CD4-positive, alpha-beta T cell treated with Interleukin-6 at 100 ng/mL for 8 hours (primary cell): Measurements from ENCODE around the gene FAM174B.

Experiments
- DNase-seq: peaks from one replicate; pipeline ENCODE4 v3.0.0-alpha.2; 2020; ENCODE audit warnings: mixed read lengths, low spot score

Gene FAM174B

GRCh38 chr15:92655178-92655995 is at the start of gene FAM174B:
Gene FAM174B (minus strand): TSS chr15:92655775.
- no peak for DNase-seq

DNA sequence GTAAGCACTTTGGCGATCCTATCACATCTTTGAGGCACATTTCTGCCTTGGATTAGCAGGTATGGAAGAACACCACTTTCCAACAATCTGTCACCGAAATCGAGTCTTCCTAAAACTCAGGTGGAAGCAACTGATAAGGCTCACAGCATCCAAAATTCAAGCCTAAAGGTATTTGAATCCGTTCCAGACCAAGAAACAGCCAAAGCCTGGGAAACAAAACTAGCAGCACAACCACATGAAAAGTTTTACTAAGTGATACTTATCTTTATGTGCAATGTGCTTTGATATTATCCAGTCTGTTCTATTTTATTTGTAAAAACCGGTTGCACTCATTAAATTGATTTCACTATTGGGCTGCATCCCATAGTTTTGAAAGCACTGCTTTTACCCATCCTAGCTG is 40.5 kb upstream of the FAM174B start:
- DNase-seq = no peak

GRCh38 chr15:92693691-92694331 is 38.2 kb upstream of the FAM174B start:
- no peak for DNase-seq

DNA sequence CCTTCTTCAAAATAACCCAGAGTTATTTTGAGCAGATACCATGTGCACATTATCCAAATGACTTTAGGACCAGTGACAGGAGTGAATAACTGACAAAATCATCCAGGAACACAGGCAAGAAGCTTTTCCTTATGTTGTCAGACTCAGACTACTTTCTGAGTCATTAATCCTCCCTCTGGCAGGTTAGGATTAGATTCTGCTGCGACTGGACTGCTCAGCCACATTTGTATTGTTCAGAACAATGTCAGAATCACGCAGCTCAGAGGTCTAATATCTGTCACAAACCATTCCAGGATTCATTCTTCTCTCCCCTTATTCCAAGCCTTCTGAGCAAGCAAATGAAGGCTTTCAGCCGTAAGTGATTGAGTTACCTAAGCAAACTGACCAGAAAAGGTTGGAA is 34.8 kb upstream of the FAM174B start:
- DNase-seq = no peak

- no peak for DNase-seq
Observed at GRCh38 chr15:92687746-92688145, 32.2 kb upstream of the FAM174B start.

DNA sequence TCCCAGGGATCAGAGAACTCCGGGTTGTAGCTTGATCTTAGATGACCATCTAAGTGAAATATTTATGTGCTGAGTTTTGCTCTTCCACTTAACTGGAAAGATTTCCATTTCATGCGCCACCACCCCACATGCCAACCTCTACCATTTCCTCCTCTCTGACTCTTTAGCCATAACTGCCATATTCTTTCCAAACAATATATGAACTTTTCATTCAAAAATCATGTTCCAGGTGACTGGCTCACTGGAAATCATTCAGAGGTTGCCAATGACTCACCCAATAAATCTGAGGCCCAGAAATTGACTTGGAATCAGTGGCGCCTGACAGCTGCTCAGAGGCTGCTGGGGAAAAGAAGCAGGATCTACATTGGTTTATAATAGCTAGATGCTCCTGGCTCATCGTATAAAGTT is 31.6 kb upstream of the FAM174B start:
- DNase-seq = no peak

- DNase-seq = no peak
Observed at GRCh38 chr15:92683511-92683834, 27.9 kb upstream of the FAM174B start.

DNA sequence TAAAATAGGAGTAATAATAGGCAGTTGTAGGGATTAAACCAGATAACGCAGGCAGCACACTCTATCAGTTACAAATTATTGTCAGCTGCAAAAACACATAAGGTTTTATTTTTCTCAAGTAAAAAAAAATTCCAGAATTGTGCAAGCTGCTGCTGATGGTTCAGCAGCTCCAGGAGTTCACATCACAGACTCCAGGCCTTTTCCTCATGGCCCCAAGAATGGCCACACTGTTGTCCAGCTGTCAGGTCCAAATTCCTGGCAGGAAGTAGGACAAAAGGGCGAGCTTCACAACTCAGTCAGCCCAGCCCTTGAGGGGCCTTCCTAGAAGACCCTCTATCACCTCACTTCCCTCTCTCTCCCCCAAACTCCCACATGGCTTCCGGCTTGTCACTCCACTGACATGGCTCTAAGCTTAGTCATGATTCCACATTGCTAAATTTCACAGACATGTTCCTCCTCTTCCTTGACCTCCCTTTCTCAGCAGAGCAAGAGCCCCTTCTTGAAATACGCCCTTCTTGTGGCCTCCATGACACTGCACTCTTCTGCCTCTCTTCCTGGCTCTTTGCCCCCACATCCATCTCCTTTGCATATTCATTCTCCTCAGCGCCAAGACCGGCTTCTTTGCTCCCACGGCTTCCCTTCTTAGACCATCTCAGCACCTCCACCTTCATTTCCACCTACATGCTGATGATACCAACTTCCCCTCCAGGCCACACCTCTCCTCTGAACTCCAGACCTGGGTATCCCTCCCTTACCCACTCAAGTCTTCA is 27.4 kb upstream of the FAM174B start:
- no peak for DNase-seq

- no peak for DNase-seq
Observed at GRCh38 chr15:92681141-92681631, 25.6 kb upstream of the FAM174B start.

DNA sequence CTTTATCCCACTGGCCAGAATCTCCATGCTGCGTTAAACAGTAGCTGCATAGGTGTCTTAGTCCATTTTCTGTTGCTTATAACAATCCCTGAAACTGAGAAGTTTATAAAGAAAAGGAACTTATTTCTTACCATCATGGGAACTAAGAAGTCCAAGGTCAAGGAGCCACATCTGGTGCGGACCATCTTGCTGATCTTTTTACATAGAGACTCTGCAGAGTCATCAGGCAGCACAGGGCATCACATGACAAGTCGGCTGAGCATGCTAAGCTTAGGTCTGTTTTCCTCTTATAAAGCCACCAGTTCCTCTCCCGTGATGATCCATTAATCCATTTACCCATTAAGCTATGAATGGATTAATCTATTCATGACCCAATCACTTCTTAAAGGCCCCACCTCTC is 22.4 kb upstream of the FAM174B start:
- no peak for DNase-seq

GRCh38 chr15:92676561-92676960 is 21.0 kb upstream of the FAM174B start:
- DNase-seq = no peak

GRCh38 chr15:92675485-92675884 is 19.9 kb upstream of the FAM174B start:
- DNase-seq = no peak

DNA sequence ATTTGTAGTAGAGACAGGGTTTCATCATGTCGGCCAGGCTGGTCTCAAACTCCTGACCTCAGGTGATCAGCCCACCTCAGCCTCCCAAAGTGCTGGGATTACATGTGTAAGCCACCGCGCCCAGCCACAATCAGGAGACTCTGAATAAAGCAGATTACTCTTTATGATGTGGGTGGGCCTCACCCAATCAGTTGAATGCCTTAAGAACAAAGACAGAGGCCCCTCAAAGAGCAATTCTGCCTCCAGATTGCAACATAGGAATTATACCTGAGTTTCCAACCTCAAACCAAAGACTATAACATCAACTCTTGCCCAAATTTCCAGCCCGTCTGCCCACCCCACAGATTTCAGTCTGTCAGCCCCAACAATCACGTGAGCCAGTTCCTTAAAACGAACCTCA is 18.8 kb upstream of the FAM174B start:
- no peak for DNase-seq

GRCh38 chr15:92672102-92672501 is 16.5 kb upstream of the FAM174B start:
- no peak for DNase-seq

DNA sequence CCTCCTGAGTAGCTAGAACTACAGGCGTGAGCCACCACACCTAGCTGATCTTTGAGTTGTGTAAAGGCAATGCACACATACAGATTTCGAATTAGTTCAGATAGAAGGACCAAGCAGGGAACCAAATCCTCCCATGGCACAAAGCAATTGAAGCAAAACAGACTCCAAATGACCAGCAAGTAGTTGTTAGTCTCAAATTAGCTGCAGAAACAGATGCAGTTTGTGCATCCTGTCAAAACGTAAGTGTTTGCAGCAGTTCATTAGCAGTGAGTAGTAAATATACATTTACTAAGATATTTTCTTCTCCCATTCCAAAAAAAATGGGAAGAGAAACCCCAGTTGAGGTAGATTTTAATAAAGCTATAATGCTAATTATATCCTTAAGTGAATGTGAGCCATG is 15.8 kb upstream of the FAM174B start:
- DNase-seq = no peak

- no peak for DNase-seq
Observed at GRCh38 chr15:92670621-92671020, 15.0 kb upstream of the FAM174B start.

DNA sequence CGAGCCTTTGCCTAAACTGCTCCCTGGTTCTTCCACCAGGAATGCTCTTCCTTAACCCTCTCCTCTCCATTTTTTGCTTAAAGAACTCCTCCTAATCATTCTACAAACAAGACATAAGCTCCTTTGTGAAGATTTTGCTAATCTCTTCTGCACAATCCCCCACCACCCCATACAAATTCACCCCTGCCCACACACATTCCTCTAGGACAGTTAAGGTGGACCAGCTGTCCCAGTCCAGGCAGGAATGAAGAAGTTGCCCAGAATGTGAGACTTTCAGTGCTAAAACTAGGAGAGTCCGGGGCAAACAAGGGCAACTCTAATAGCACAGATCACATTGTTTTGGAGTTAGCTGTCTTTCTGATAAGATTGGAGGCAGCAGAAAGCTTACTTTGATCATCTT is 13.9 kb upstream of the FAM174B start:
- DNase-seq = no peak

DNA sequence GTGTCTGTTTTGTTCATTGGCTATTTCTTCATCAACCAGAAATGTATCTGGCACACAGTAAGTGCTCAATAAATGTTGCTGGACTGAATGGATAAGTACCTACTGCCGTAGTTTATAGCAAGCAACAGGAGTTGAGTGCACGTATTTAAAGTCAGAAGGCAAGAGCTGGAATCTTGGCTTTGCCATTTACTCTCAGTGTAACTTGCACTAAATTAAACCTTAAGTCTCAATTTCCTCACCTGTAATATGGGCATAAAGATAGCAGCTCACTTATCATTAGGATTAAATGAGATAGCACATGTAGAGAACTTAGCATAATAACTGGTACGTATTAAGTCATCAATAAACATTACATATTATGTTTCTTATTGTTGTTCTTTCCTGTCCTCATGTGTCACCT is 13.0 kb upstream of the FAM174B start:
- no peak for DNase-seq

GRCh38 chr15:92667970-92668485 is 12.5 kb upstream of the FAM174B start:
- DNase-seq = no peak

DNA sequence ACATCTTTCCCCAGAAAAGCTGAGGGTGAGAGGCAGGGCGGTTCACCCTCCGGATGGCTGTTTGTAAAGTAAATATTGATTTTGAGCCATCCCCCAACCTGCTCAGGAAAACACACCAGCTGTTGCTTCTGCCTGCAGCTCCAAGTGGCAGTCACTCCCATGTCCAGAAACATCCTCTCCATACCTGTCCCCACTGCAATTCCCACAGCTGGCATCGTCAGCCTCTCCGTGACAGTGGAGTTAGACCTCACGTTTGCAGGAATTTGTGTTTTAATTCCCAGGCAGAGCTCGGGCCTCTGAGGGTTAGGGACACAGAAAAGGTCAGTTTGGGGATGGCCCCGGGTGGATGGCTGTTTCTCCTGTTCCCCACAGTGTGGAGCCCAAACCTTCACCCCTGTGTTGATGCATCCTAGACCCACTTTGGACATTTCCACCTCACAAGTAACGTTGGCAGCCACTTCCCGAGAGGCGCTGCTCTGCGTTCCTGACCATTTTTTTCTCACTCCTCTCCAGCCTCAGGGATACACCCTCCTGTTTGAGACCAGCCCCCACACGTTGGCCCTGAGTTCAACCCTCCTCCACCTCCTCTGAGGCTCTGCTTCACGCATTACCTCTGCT is 11.8 kb upstream of the FAM174B start:
- no peak for DNase-seq

DNA sequence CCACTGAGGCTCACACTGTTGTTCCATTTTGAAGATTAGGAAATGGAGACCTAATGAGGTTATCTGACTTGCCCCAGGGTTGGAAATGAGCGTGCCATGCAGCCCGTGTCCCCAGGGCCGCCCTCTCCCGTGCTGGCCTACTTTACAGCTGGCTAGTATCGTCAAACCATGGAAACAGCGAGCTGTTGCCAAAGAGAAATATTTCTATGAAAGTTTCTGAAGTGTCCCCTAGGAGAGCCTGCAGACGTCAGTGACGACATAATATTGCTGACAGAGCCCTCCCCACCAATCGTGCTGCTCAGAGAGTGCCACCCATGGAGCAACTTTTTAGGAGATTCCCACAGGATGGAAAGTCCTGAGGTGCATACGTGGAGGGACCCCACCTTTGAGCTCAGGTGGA is 11.2 kb upstream of the FAM174B start:
- no peak for DNase-seq

DNA sequence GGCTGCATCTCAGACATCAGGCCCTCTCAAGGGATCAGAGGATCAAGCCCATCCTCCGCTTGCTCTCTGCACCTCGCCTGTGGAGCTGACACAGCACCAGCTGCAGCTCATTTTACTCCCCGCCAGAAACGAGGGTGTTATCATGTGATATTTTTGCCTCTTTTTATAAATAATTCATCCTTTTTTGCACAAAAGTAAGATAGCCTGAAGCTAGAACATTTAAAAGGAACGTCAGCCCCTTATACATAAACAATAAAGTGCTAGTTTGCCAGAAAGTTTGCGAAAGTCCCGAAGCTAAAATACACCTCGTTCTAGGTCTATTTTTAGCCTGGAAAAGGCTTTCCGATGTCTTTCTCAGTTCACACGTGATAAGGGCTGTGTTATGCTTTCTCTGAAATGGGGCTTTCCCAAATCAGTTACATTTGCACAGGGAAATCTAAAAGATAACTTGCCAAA is 9.6 kb upstream of the FAM174B start:
- no peak for DNase-seq
